SK-N-SH (cell line): ENCODE results near the gene SLC12A6. TPM values are rescaled to one million over a fixed set of nuclear protein-coding genes. Genes with fewer than 3 reads are reported as not detected.

ENCODE experiments used
- CTCF ChIA-PET: fragments of 300-600, 350-600 bp; formaldehyde crosslinking; extraction: SDS; loops from one replicate; lab custom pipeline; 2021; lab: Yijun Ruan, JAX
- POLR2A ChIA-PET: fragments of 350-600 bp; sonication (Branson Sonifier 250); formaldehyde crosslinking; extraction: SDS; loops from one replicate; lab custom pipeline; 2020; ENCODE audit warnings: antibody characterized with exemption, inconsistent platforms; lab: Yijun Ruan, JAX
- DNase-seq: peaks from one replicate; pipeline ENCODE4 v3.0.0; 2012
- H2AFZ ChIP-seq: fragments of 200-600 bp; sonication (generic); 2 replicates; pipeline ENCODE4 v1.8.1; 2016; ENCODE audit warnings: antibody characterized with exemption, mild to moderate bottlenecking, low read depth
- H3F3A ChIP-seq: fragments of 200-600 bp; sonication (generic); replicated peaks from 2 replicates; pipeline ENCODE3; 2016; ENCODE audit warnings: antibody characterized with exemption, mild to moderate bottlenecking; ENCODE audit not compliant: insufficient read depth
- H3K27ac ChIP-seq, 2 experiments: fragments of 200-500 bp in 1 of 2; fragments of 200-600 bp in 1 of 2; sonication (Bioruptor generic) in 1 of 2; sonication (generic), shearing (Covaris generic) in 1 of 2; 2 replicates each; pipeline versions ENCODE4 v1.5.1 to v1.6.1; 2014 to 2016; ENCODE audit warnings: low read depth in 2 of 2, inconsistent platforms in 1 of 2, low read length in 1 of 2, mild to moderate bottlenecking in 1 of 2, mixed read lengths in 1 of 2
- H3K27me3 ChIP-seq: fragments of 200-600 bp; sonication (generic), shearing (Covaris generic); 2 replicates; pipeline ENCODE4 v1.6.1; 2016; ENCODE audit warnings: mixed run types; ENCODE audit not compliant: insufficient read depth
- H3K36me3 ChIP-seq, 2 experiments: fragments of 200-500 bp in 1 of 2; fragments of 200-600 bp in 1 of 2; sonication (Bioruptor generic) in 1 of 2; sonication (generic) in 1 of 2; replicated peaks in 1 of 2; 2 replicates each; pipeline versions ENCODE3 to v1.5.1; 2014 to 2016; ENCODE audit warnings: low read length in 1 of 2, mild to moderate bottlenecking in 1 of 2; ENCODE audit not compliant: insufficient read depth in 2 of 2, control insufficient read depth in 1 of 2
- H3K4me1 ChIP-seq, 2 experiments: fragments of 200-500 bp in 1 of 2; fragments of 200-600 bp in 1 of 2; sonication (Bioruptor generic) in 1 of 2; sonication (generic), shearing (Covaris generic) in 1 of 2; 2 replicates each; pipeline versions ENCODE4 v1.5.1 to v1.6.1; 2014 to 2016; ENCODE audit warnings: low read depth in 1 of 2, low read length in 1 of 2, mixed run types in 1 of 2; ENCODE audit not compliant: insufficient read depth in 2 of 2, control insufficient read depth in 1 of 2
- H3K4me2 ChIP-seq: fragments of 200-600 bp; sonication (generic), shearing (Covaris generic); 2 replicates; pipeline ENCODE4 v1.6.1; 2017; ENCODE audit warnings: mixed run types
- H3K4me3 ChIP-seq, 2 experiments: fragments of 200-500 bp in 1 of 2; fragments of 200-600 bp in 1 of 2; sonication (Bioruptor generic) in 1 of 2; sonication (generic), shearing (Covaris generic) in 1 of 2; 2 replicates each; pipeline versions ENCODE4 v1.5.1 to v1.8.1; 2014 to 2016; ENCODE audit warnings: low read depth in 2 of 2, inconsistent platforms in 1 of 2, low read length in 1 of 2, mild to moderate bottlenecking in 1 of 2, mixed read lengths in 1 of 2, moderate library complexity in 1 of 2
- H3K79me2 ChIP-seq: fragments of 200-600 bp; sonication (generic); 2 replicates; pipeline ENCODE4 v1.8.1; 2017; ENCODE audit warnings: mild to moderate bottlenecking; ENCODE audit not compliant: insufficient read depth
- H3K9ac ChIP-seq: fragments of 200-600 bp; sonication (generic); 2 replicates; pipeline ENCODE4 v1.6.1; 2017; ENCODE audit warnings: mixed run types
- H3K9me2 ChIP-seq: fragments of 200-600 bp; sonication (generic); 2 replicates; pipeline ENCODE4 v1.6.1; 2017; ENCODE audit warnings: mixed run types
- H3K9me3 ChIP-seq: fragments of 200-600 bp; sonication (generic); 2 replicates; pipeline ENCODE4 v1.6.1; 2017; ENCODE audit warnings: mixed run types, mild to moderate bottlenecking, moderate library complexity
- H4K20me1 ChIP-seq: fragments of 200-600 bp; sonication (generic); 2 replicates; pipeline ENCODE4 v1.6.1; 2017; ENCODE audit warnings: mild to moderate bottlenecking, mixed run types; ENCODE audit not compliant: insufficient read depth
- CHD2 ChIP-seq: fragments of 150-350 bp; IDR thresholded peaks from 2 replicates; pipeline ENCODE4 v1.6.1; 2018; ENCODE audit warnings: low read length; ENCODE audit not compliant: partially characterized antibody
- EP300 ChIP-seq, 2 experiments: IDR thresholded peaks; 2 replicates each; pipeline versions ENCODE4 v1.4.0 to v1.6.1; 2012; ENCODE audit warnings: borderline replicate concordance in 1 of 2, low read depth in 1 of 2, low read length in 1 of 2
- GABPA ChIP-seq: IDR thresholded peaks from 2 replicates; pipeline ENCODE4 v1.4.0; 2012; ENCODE audit warnings: low read depth, mild to moderate bottlenecking
- JUND ChIP-seq: IDR thresholded peaks from 2 replicates; pipeline ENCODE4 v1.4.0; 2012
- MEF2A ChIP-seq: IDR thresholded peaks from 2 replicates; pipeline ENCODE4 v1.4.0; 2012; ENCODE audit warnings: low read depth, borderline replicate concordance
- NRF1 ChIP-seq: IDR thresholded peaks from 2 replicates; pipeline ENCODE4 v1.6.1; 2012; ENCODE audit warnings: low read depth, mild to moderate bottlenecking, low read length
- RCOR1 ChIP-seq: fragments of 150-350 bp; IDR thresholded peaks from 2 replicates; pipeline ENCODE4 v1.6.1; 2017; ENCODE audit warnings: antibody characterized with exemption, low read length
- REST ChIP-seq: IDR thresholded peaks from 2 replicates; pipeline ENCODE4 v1.6.1; 2012; ENCODE audit warnings: mild to moderate bottlenecking, low read depth, low read length, moderate library complexity
- RFX5 ChIP-seq: IDR thresholded peaks from 2 replicates; pipeline ENCODE4 v1.6.1; 2012; ENCODE audit warnings: mild to moderate bottlenecking, improper control_type of control experiment, low read length
- RXRA ChIP-seq: IDR thresholded peaks from 2 replicates; pipeline ENCODE4 v1.4.0; 2012; ENCODE audit warnings: low read depth, mild to moderate bottlenecking, borderline replicate concordance
- TCF12 ChIP-seq: IDR thresholded peaks from 2 replicates; pipeline ENCODE4 v1.4.0; 2012
- USF1 ChIP-seq: IDR thresholded peaks from 2 replicates; pipeline ENCODE4 v1.4.0; 2012; ENCODE audit warnings: low read depth, borderline replicate concordance
- USF2 ChIP-seq: fragments of 150-350 bp; IDR thresholded peaks from 2 replicates; pipeline ENCODE4 v1.6.1; 2017; ENCODE audit warnings: antibody characterized with exemption, low read length, low read depth, borderline replicate concordance
- YY1 ChIP-seq: IDR thresholded peaks from 2 replicates; pipeline ENCODE4 v1.4.0; 2012; ENCODE audit warnings: low read depth, mild to moderate bottlenecking
- ZBTB33 ChIP-seq: IDR thresholded peaks from 2 replicates; pipeline ENCODE4 v1.4.0; 2012; ENCODE audit warnings: low read depth, borderline replicate concordance
- WGBS: methylation state at CpG from one replicate; pipeline ENCODE4 v1.1.6; 2017; ENCODE audit warnings: low lambda C conversion rate; 5-methylcytosine and 5-hydroxymethylcytosine counted together
- polyA plus RNA-seq, 3 experiments: library from polyadenylated mRNA; depleted of rRNA; stranded (reverse); fragments of >200 nt; gene quantifications; 2 replicates each; pipeline ENCODE4 v1.2.3, GENCODE V29; 2012

SLC12A6 gene
- polyA plus RNA-seq, 1 of the 3 experiments (the other 2 are of a cell fraction), result 7.7 TPM

- Histone ChIP-seq H3K27me3 (no peaks in the 10 kb centered on the region), H2AFZ (no peak overlapping the region), H3K9ac (no peak overlapping the region), H3K36me3 (peaks cover 0 to 7% of the 10 kb centered on the region in 2 experiments), H3F3A (peaks cover 8% of the 10 kb centered on the region), H3K4me2 (no peak overlapping the region), H3K4me3 (no peak overlapping the region), H3K9me2 (no peaks in the 10 kb centered on the region), H3K27ac (no peak overlapping the region), H3K9me3 (no peaks in the 10 kb centered on the region), H4K20me1 (no peaks in the 10 kb centered on the region), H3K79me2 (peaks cover 4% of the 10 kb centered on the region; the same call in 1 of the 2 replicates), H3K4me1 (no peaks in the 10 kb centered on the region)
- 91% methylated on average over 4 of the region's 4 CpGs for WGBS
- CTCF ChIA-PET, result interaction anchor here (2.8 kb wide), 1 partner anchor 88 kb away, joined by 10 read pairs; the partner anchor contains the start of gene LPCAT4
- POLR2A ChIA-PET, result no interaction called here
- DNase-seq, result no peak
- TF ChIP-seq JUND (no peak), YY1 (no peak), RXRA (no peak), EP300 (IDR thresholded peaks at IDR 0.05; ENCODE audit: borderline replicate concordance in 1 of 2, low read depth in 1 of 2, low read length in 1 of 2) (no peak), MEF2A (no peak), RFX5 (no peak), CHD2 (no peak), GABPA (no peak), TCF12 (no peak), REST (no peak), USF2 (no peak), NRF1 (no peak), USF1 (no peak), ZBTB33 (no peak), RCOR1 (no peak)
Observed at GRCh38 chr15:34280193-34280592, 57.4 kb downstream of the SLC12A6 start.
